Stimulated activated CD4-positive, alpha-beta T cell treated with anti-CD3 and anti-CD28 coated beads, Interleukin-1b, Interleukin-23, amount 100 ng/mL, for 1 hour (primary cell): Measurements from ENCODE around the gene PLPP1.
"Not testable (repeated sequence)": the region's sequence is repeated elsewhere in the genome, so short reads cannot be mapped to it uniquely, and the experiment has no call there.

Experiments
- DNase-seq, 2 donors: peaks; one replicate each; pipeline ENCODE4 v3.0.0-alpha.2; 2020; ENCODE audit warnings: low read depth in 2 of 2

Gene PLPP1

GRCh38 chr5:55546947-55547346, 12.2 kb upstream of the PLPP1 start:
- no peak for DNase-seq

- no peak for DNase-seq
Observed at GRCh38 chr5:55544341-55544740, 9.6 kb upstream of the PLPP1 start.

- DNase-seq = no peak
Observed at GRCh38 chr5:55541056-55541635, 6.4 kb upstream of the PLPP1 start.

- no peak for DNase-seq
Observed at GRCh38 chr5:55540525-55540924, 5.8 kb upstream of the PLPP1 start.

- no peak for DNase-seq
Observed at GRCh38 chr5:55540024-55540423, 5.3 kb upstream of the PLPP1 start.

- no peak for DNase-seq
Observed at GRCh38 chr5:55538661-55539060, 3.9 kb upstream of the PLPP1 start.

- DNase-seq = not testable (repeated sequence)
Observed at GRCh38 chr5:55537315-55537714, 2.6 kb upstream of the PLPP1 start.

- no peak for DNase-seq
Observed at GRCh38 chr5:55535199-55535905, 588 bp upstream of the PLPP1 start.

- DNase-seq = no peak
Observed at GRCh38 chr5:55533521-55534435, 986 bp downstream of the PLPP1 start.

- no peak for DNase-seq
Observed at GRCh38 chr5:55530669-55531068, 4.1 kb downstream of the PLPP1 start.

- DNase-seq = no peak
Observed at GRCh38 chr5:55524816-55525215, 9.9 kb downstream of the PLPP1 start.

GRCh38 chr5:55523293-55523692, 11.5 kb downstream of the PLPP1 start:
- no peak for DNase-seq

GRCh38 chr5:55521881-55522280, 12.9 kb downstream of the PLPP1 start:
- DNase-seq = no peak

- no peak for DNase-seq
Observed at GRCh38 chr5:55520117-55520839, 14.5 kb downstream of the PLPP1 start.

- DNase-seq = no peak
Observed at GRCh38 chr5:55518831-55519390, 15.9 kb downstream of the PLPP1 start.

GRCh38 chr5:55517804-55518203, 17.0 kb downstream of the PLPP1 start:
- DNase-seq = no peak

GRCh38 chr5:55511010-55511409, 23.8 kb downstream of the PLPP1 start:
- no peak for DNase-seq

- no peak for DNase-seq
Observed at GRCh38 chr5:55510523-55510880, 24.3 kb downstream of the PLPP1 start.

- DNase-seq = no peak
Observed at GRCh38 chr5:55509796-55510522, 24.8 kb downstream of the PLPP1 start.

- no peak for DNase-seq
Observed at GRCh38 chr5:55509097-55509496, 25.7 kb downstream of the PLPP1 start.

GRCh38 chr5:55507574-55507973, 27.2 kb downstream of the PLPP1 start:
- no peak for DNase-seq
